LNCaP clone FGC (cell line): ENCODE data around the gene CRYL1.

ENCODE experiments used
- DNase-seq: peaks from one replicate; pipeline ENCODE4 v3.0.0-alpha.2; 2011; ENCODE audit warnings: low read depth
- H3K4me3 ChIP-seq: 2 replicates; pipeline ENCODE4 v1.5.1; 2011; ENCODE audit warnings: mild to moderate bottlenecking, low read depth, low read length, control low read depth
- CTCF ChIP-seq: IDR thresholded peaks from 2 replicates; pipeline ENCODE4 v1.5.1; 2012; ENCODE audit warnings: mild to moderate bottlenecking; ENCODE audit not compliant: control insufficient read depth, insufficient read depth; ENCODE audit errors: extremely low read depth

Gene CRYL1

GRCh38 chr13:20553311-20553710 lies 27.7 kb upstream of the CRYL1 start:
- TF ChIP-seq CTCF: no peak
- H3K4me3 ChIP-seq: no peak overlapping the region

GRCh38 chr13:20550799-20551198 lies 25.1 kb upstream of the CRYL1 start:
- H3K4me3 ChIP-seq: no peak overlapping the region
- no peak for DNase-seq
- TF ChIP-seq CTCF: no peak

More at GRCh38 chr13:20553311-20553710, 27.7 kb upstream of the CRYL1 start:
- DNase-seq: no peak

- no peak overlapping the region for H3K4me3 ChIP-seq
- DNase-seq: no peak
- TF ChIP-seq CTCF: no peak
These were observed 21.8 kb upstream of the CRYL1 start for GRCh38 chr13:20547479-20547908.

GRCh38 chr13:20546556-20546955 lies 20.9 kb upstream of the CRYL1 start:
- DNase-seq: no peak
- no peak overlapping the region for H3K4me3 ChIP-seq
- no peak for TF ChIP-seq CTCF

GRCh38 chr13:20544201-20544923 lies 18.7 kb upstream of the CRYL1 start:
- H3K4me3 ChIP-seq: no peak overlapping the region
- DNase-seq: no peak
- no peak for TF ChIP-seq CTCF

GRCh38 chr13:20536992-20537391 lies 11.3 kb upstream of the CRYL1 start:
- no peak for DNase-seq
- TF ChIP-seq CTCF: no peak
- no peak overlapping the region for H3K4me3 ChIP-seq
